IPS DF 4.7 (cell line): ENCODE measurements around the gene SLC24A3.
"Not testable (repeated sequence)": the region's sequence is repeated elsewhere in the genome, so short reads cannot be mapped to it uniquely, and the experiment has no call there.

Source experiments
- DNase-seq: peaks from one replicate; pipeline ENCODE4 v3.0.0-alpha.2; 2013; ENCODE audit warnings: low spot score; ENCODE audit errors: extremely low read depth

SLC24A3 gene

DNA sequence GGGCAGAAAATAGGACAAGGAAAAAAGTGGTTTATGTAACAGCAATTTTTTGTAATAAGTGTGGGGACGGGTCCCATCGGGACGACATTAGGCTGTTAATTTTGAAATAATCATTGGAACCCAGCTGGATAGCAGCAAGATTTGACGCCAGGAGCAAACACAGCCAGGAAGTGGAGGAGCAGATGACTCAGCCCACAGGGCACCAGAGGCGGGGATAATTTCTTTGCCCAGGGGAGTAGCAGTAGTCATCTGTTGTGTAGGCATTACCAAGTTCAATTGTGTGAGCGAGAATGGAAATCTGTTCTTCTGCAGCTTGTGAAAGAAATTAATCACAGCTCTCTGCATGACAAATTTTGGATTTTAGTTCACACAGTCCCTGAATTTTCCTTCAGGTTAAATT, 523.0 kb downstream of the SLC24A3 start:
- no peak for DNase-seq

DNA sequence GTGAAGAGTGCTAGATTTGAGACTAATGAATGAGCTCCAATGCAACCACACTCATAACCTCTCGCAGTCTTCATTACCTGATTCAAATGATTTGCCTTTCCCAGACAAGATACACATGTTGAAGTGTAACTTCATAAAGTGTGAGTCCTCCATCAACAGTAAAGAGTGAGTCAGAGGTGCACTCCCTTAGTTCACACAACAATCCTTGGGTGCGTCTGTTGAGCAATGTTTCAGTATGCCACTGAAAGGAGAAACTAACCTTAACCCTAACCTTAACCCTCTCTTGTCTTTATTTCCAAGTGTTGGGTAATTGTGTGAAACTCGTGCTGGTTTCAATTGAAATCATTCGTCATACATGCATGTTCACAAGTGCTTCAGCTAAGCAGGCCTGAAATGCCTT, 524.6 kb downstream of the SLC24A3 start:
- DNase-seq = no peak

- no peak for DNase-seq
Measured at GRCh38 chr20:19738951-19739350, 526.5 kb downstream of the SLC24A3 start.

- DNase-seq = no peak
Measured at GRCh38 chr20:19739351-19739750, 526.9 kb downstream of the SLC24A3 start.

DNA sequence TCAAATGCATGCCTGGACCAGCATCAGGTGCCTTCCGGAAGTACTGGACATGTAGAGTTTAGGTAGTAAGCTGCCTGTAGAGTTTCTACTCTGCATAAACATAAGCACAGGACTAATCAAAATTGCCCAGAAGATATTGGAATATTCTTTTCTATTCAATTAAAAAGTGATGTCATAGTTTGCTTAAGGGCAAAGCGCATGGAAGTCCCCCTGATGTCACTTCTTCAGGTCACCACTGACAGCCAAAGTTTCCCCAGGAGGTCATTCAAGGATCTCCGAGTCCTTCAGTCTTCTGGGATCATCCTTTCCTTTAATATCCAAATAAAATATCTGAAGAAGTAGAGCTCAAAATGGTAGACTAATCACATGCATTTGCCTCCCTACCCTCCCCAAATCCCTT, 528.1 kb downstream of the SLC24A3 start:
- DNase-seq = no peak

GRCh38 chr20:19741924-19742323, 529.5 kb downstream of the SLC24A3 start:
- no peak for DNase-seq

GRCh38 chr20:19742974-19743639, 530.7 kb downstream of the SLC24A3 start:
- DNase-seq = no peak

DNA sequence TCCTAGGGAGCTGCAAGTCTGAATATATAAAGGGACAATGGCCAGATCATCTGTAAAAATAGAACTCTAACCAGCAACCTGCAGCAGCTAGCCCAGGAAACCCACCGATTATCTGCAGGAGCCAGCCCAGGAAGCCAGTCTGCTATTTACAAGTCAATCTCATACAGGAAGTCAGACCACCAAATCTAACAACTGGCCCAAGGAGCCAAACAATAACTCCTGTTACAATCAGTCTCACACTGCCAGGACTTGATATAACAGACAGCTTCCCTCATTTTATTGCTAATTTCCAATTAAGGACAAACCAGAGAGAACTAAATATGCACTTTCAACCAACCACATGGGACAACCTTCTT, 531.2 kb downstream of the SLC24A3 start:
- no peak for DNase-seq

- no peak for DNase-seq
Measured at GRCh38 chr20:19745106-19745505, 532.7 kb downstream of the SLC24A3 start.

DNA sequence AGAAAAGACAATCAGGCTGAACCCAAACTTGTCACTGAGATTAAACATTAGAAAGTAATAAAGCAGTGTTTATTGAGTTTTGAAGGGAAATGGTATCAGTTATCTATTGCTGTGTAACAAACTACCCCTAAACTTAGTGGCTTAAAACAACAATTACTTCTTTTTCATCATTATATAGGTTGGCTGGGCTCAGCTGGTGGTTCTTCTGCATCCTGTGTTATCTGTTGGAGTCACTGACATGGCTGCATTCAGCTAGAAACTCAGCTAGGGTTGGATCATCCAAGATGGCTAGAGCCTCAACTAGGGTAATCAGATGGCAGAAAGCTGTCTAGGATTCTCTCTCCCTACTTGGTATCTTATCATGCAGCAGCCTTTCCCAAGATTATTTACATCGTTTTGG, 533.1 kb downstream of the SLC24A3 start:
- DNase-seq = no peak

- DNase-seq = no peak
Measured at GRCh38 chr20:19746396-19746795, 534.0 kb downstream of the SLC24A3 start.

DNA sequence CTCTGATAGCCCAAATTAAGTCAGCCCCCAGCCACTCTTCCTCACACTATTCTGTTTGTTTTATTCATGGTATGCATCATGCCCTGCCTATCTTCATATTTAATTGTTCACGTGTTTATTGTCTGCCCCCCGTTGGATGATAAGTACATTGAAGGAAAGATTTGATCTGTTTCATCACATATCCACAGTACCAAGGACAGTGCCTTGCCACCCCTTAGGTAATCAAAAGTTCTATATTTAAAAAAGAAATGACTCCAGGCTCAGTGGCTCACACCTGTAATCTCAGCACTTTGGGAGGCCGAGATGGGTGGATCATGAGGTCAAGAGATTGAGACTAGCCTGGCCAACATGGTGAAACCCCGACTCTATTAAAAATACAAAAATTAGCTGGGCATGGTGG, 535.5 kb downstream of the SLC24A3 start:
- DNase-seq = no peak

- no peak for DNase-seq
Measured at GRCh38 chr20:19748681-19749080, 536.2 kb downstream of the SLC24A3 start.

- DNase-seq = no peak
Measured at GRCh38 chr20:19749618-19750071, 537.2 kb downstream of the SLC24A3 start.

- DNase-seq = no peak
Measured at GRCh38 chr20:19750101-19750606, 537.7 kb downstream of the SLC24A3 start.

GRCh38 chr20:19750907-19751636, 538.6 kb downstream of the SLC24A3 start:
- DNase-seq = no peak

DNA sequence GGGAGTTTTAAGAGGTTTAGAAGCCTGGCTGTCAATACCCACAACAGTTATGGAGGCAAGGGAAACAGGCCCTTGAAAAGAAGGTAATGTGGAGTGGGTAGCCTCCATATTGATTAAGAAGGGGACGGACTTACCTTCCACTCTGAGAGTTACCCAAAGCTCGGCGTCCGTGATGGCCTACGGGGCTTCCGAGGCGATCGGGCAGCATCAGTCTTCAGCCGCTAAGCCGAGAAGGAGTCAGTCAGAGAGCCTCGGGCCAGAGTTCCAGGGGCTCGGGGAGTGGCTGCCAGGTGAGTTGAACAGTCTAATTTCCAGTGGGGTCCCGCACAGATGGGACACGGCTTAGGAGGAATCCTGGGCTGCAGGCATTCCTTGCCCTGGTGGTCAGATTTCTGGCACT, 541.8 kb downstream of the SLC24A3 start:
- not testable (repeated sequence) for DNase-seq

- DNase-seq = no peak
Measured at GRCh38 chr20:19756761-19757486, 544.5 kb downstream of the SLC24A3 start.

DNA sequence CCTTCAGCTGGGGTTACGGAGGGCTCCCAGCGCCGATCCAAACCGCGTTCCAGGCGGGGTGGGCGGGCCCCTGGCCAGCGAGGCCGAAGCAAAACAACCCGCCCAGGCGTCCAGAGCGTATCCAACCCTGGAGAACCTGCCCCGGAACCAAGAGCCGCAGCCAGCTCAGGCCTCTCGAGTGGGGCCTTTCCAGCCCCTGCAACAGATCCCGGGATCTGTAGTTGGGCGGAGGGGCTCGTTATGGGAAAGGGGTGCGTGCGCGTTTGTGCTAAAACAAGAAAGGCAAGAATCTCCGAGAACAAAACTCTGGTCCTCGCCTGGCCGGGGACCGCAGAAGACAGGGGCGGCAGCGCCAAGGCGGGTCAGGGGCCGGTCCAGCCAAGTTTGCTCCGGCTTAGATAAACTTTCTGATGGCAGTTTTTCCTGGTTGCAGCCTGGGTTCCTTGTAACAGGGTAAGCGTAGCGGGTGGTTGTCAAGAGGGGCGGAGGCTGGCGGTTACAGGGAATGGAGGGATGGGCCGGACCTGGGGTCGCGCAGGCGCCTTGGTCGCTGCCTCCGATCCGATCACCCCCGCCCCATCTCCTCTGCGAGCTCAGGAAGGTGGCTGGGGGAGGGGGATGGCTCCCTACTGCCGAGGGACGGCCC, 545.2 kb downstream of the SLC24A3 start:
- peak; percentile 78 for DNase-seq

- DNase-seq = no peak
Measured at GRCh38 chr20:19758133-19758500, 545.7 kb downstream of the SLC24A3 start, which contains the start of gene RIN2. Gene RIN2 (plus strand): TSS chr20:19758258. CDS start chr20:19889602, 131,344 bp downstream.

DNA sequence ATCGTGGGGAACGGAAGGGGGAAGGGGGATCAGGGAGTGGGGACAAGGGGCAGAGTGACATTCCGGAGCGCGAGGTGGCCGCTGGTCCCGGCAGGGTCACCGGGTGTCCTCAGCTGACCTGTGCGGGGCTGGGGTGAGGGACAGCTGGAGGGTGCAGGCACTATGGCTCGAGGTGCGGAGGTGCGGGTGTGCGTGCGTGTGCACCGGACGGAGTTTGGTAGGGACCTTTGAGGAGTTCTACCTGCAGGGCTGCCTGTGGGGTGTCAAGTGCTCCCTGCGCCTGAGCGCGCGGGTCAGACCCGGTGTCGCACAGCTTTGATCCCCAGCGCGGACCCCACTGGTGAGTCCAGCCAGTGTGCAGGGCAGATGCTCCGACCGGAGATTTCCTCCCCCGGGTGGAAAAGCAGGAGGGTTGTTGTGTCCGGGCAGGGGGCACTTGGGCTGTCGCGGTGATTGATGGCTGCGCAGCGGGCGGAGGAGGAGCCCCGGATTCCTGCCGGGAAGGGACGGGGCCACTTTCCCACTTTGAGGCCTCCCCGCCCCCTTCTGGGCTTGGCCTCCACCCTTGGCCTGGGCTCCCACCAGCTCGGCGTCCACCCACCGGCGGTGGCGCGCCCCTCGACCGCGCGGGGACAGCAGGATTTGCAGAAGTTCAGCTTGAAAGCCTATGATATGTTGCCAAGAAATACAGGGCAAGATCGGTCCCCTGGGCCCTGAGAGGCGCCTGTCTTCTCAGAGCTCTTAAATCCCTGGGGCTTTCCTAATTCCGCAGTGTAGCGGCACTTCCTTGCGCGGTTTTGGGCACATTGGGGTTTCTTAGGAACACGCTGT, 546.3 kb downstream of the SLC24A3 start:
- no peak for DNase-seq
